GM19025 (cell line): ENCODE measurements around the gene POMT2.
"Not testable (repeated sequence)": the region's sequence is repeated elsewhere in the genome, so short reads cannot be mapped to it uniquely, and the experiment has no call there.

Source experiments
- ATAC-seq: cut with Tn5 transposase; IDR thresholded peaks from one replicate; pipeline ENCODE4 v1.9.1; 2021; ENCODE audit warnings: mild to moderate bottlenecking, low read depth, moderate library complexity; ENCODE audit not compliant: unreplicated experiment

The POMT2 gene

DNA sequence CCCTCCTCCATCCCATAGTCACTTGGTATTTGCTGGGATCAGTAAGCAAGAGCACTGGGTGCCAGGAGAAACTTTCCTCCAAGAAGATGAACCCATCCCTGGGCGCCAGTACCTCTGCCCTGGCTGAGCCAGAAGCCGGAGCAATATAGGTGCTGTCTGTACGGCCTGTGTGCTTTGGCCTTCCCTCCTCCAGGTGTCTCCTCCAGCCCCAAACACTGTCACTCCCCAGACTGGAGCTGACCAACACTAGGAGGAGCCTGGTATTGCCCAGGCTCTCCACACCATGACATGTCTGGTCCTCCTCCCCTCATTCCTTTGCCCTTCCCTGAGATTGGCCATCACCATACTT, 5.0 kb upstream of the POMT2 start:
- no peak for ATAC-seq

DNA sequence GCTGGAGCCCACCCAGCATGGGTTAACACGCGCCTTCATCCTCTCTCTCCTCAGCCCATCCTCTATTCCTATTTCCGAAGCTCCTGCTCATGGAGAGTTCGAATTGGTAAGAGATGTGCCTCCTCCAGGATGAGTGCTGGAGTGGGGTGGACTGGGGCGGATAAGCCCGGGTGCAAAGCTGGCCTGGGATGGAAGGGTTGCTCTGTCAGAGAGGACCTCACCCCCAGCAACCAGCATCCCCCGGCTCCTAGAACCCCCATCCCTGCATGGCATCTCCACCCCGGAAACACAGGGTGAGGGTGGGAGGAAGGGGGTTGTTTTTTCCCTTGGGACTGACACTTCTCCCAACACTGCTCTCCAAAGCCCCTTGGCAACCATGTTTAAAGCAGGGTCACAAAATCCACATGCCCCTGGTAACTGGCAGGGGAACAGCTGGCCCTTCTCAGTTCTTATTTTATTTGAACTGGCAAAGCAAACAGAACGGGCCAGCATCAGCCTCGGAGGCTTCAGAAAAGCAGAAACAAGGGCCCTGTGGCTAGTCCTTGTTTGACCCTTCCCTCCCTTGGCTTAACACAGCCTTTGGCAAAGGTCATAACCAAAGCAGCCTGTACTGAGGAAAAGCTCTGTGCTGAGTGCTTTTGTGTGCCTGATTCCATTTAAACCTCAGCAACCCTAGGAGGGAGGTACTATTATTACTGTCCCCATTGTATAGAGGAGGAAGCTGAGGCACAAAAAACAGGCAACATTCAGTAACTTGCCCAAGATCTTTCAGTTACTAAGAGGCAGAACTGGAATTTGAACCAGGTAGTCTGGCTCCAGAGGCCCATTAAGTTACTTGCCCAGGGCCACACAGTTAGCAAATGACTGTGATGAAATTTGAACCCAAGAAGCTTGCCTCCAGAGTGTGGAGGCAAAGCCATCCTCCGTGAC, 4.4 kb upstream of the POMT2 start:
- ATAC-seq, result no peak

DNA sequence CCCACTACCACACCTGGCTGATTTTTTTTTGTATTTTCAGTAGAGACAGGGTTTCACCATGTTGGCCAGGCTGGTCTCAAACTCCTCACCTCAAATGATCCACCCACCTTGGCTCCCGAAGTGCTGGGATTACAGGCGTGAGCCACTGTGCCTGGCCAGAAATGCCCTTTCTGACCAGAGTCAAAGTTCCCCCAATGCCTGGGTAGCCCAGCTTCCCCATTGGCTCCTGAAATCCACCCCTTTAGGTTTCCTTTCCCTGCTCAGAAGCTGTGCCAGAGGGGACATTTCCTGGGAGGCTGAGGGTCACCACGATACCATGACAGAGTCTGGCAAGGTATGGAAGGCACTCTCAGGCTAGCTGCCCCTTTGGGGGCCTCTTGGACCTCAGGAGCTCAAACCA, 3.6 kb upstream of the POMT2 start:
- ATAC-seq, result no peak

GRCh38 chr14:77323571-77323970, 2.9 kb upstream of the POMT2 start:
- ATAC-seq, result no peak

- no peak for ATAC-seq
These were observed 2.3 kb upstream of the POMT2 start for GRCh38 chr14:77322951-77323350.

- no peak for ATAC-seq
These were observed 1.7 kb upstream of the POMT2 start for GRCh38 chr14:77322250-77322902.

DNA sequence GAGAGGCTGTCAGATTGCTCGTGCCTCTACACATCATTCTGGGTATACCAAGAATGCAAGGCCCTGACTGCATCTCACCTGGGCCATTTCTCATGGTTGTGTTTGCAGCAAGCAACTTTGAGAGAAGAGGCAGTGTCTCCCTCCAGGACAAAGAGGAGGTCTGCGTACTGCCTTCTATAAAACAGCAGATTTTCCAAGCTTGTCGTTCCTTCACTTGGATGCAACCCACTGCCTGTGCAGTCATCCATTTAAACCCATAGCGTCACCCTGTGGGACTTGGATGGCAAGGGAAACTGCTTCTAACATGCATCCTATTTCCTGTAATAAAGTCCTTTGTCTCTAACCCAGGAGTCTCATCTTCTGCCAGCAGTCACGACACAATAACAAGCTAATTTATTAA, 1.3 kb downstream of the POMT2 start:
- ATAC-seq, result no peak

DNA sequence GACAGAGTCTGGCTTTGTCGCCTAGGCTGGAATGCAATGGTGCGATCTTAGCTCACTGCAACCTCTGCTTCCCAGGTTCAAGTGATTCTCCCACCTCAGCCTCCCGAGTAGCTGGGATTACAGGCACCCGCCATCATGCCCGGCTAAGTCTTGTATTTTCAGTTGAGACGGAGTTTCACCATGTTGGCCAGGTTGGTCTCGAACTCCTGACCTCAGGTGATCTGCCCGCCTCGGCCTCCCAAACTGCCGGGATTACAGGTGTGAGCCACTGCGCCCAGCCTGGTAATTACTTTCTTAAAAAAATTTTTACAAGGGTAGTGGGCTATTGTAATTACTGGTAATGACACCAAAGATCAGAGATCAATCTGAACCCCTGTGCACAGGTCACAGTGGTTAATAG, 1.9 kb downstream of the POMT2 start:
- ATAC-seq, result not testable (repeated sequence)

GRCh38 chr14:77318006-77318553, 2.6 kb downstream of the POMT2 start:
- ATAC-seq, result no peak

- no peak for ATAC-seq
These were observed 3.8 kb downstream of the POMT2 start for GRCh38 chr14:77316872-77317301.

GRCh38 chr14:77316195-77316505, 4.5 kb downstream of the POMT2 start:
- ATAC-seq, result no peak

DNA sequence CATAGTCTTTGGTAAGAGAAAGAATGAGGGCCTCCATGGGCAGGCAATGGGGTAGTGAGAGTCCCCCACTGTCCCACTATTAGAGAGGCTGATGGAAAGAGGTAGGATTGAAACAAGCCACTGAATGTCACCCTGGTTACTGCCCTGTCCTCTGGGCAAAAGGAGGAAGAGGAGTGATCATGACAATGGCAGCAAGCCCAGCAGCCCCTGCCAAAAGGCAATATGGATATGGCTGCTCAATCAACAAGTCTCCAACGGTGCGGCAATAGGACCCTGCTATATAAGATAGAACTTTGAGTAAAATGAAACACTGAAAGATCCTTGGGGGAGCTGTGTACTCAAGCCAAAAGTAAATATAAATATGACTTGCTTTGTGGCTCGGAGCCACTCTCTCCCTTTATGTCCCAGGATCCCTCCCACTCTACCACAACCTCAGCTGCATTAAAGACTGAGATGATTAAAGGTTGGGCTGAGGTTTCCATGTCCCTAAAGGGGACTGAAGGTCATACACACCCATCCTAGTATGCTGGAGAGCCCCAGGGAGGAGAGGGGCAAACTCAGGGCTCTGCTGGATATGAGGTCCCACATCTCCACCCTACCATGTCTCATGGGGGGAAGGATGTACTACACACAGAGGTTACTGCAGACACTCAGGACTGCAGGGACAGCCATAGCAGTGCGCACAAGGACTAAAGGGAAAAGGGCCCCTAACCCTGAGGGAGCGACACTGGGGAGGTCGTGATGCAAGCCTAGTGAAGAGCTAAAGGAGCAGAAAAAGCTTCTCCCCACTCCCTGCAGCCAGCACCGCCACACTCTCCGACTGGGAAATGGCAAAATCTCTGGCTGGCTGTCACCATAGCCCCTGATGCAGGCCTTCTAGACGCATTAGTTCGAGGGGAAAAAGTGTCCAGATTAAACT, 5.9 kb downstream of the POMT2 start:
- ATAC-seq, result no peak

- ATAC-seq, result no peak
These were observed 6.6 kb downstream of the POMT2 start for GRCh38 chr14:77314043-77314442.

- no peak for ATAC-seq
These were observed 7.3 kb downstream of the POMT2 start for GRCh38 chr14:77313371-77313770.

DNA sequence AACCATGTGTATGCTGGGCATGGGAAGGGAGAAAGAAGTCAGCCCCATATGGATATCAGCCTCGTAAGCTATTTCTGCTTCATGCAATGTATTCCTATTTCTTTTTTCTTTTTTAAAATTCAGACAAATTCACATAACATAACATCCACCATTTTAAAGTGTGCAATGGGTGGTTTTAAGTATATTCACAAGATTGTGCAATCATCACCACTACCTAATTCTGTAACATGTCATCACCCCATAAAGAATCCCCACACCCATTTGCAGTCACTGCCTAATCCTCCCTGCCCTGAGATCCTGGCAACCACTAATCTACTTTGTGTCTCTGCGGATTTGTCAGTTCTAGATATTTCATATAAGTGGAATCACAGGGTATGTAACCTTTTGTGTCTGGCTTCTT, 9.5 kb downstream of the POMT2 start:
- no peak for ATAC-seq

GRCh38 chr14:77310026-77310425, 10.7 kb downstream of the POMT2 start:
- ATAC-seq, result no peak

DNA sequence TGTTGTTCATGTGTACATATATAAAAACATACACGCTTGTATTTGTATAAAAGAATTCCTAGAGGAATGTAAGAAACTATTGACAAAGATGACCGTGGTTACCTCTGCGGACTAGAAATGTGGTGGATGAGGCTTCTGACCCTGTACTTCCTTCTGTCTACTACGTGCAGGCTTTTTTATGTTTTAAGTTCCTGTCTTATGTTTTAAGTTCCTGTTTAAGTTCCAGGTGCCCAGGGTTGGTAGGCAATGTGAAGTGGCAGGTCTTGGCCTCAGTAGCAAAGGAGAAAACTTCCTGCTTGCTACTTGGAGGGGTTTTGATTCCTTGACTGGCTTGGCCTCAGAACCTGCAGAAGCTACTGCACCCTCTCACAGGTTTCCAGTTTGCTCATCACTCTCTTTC, 11.6 kb downstream of the POMT2 start:
- ATAC-seq, result no peak

GRCh38 chr14:77306851-77307496, 13.7 kb downstream of the POMT2 start:
- no peak for ATAC-seq

GRCh38 chr14:77306416-77306815, 14.3 kb downstream of the POMT2 start:
- no peak for ATAC-seq

GRCh38 chr14:77305696-77306095, 15.0 kb downstream of the POMT2 start:
- ATAC-seq, result no peak
